AG09309 (cell line): ENCODE measurements around the gene SEMA4F.

Experiments used
- DNase-seq: peaks from one replicate; pipeline ENCODE4 v3.0.0-alpha.2; 2010; ENCODE audit warnings: low read depth
- H3K4me3 ChIP-seq: 2 replicates; pipeline ENCODE4 v1.5.1; 2011; ENCODE audit warnings: mild to moderate bottlenecking, low read depth, low read length, moderate library complexity; ENCODE audit not compliant: control insufficient read depth
- TF ChIP-seq, protein P1 (sequence below): IDR thresholded peaks from 2 replicates; pipeline ENCODE4 v1.5.1; 2011; ENCODE audit warnings: mild to moderate bottlenecking, low read depth, low read length, inconsistent platforms; ENCODE audit not compliant: insufficient read depth, control insufficient read depth; ENCODE audit errors: missing control alignments

SEMA4F gene

DNA sequence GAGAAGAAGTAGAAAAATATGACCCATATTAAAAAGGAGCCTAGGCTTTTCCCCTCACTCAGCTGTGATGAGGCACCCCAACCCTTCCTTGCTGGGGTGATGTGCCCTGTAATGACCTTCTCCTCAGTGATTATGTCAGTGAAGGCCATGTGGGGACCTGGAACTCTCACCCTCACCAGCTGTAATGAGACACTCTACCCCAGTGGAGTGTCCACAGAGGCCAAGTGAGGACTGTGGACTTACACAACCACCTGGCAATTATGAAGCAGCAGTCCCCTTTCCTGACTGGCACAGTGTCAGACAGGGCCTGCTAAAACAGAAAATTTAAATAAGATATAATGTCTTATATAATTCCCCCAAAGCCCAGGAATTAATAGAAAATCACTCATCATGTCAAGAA is 54.2 kb downstream of the SEMA4F start:
- DNase-seq: no peak
- H3K4me3 ChIP-seq: no peak overlapping the region
- TF ChIP-seq, protein P1, sequence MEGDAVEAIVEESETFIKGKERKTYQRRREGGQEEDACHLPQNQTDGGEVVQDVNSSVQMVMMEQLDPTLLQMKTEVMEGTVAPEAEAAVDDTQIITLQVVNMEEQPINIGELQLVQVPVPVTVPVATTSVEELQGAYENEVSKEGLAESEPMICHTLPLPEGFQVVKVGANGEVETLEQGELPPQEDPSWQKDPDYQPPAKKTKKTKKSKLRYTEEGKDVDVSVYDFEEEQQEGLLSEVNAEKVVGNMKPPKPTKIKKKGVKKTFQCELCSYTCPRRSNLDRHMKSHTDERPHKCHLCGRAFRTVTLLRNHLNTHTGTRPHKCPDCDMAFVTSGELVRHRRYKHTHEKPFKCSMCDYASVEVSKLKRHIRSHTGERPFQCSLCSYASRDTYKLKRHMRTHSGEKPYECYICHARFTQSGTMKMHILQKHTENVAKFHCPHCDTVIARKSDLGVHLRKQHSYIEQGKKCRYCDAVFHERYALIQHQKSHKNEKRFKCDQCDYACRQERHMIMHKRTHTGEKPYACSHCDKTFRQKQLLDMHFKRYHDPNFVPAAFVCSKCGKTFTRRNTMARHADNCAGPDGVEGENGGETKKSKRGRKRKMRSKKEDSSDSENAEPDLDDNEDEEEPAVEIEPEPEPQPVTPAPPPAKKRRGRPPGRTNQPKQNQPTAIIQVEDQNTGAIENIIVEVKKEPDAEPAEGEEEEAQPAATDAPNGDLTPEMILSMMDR: no peak

DNA sequence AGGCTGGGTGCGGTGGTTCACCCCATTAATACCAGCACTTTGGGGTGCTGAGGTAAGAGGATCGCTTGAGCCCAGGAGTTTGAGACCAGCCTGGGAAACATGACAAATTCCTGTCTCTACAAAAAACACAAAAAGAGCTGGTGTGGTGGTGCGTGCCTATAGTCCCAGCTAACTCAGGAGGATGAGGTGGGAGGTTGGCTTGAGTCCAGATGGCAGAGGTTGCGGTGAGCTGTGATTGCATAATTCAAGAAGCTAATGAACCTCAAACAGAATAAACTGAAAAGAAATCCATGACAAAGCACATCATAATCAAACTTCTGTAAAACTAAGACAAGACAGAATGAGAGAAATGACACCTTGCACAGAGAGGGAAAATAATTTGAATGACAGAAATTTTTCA is 54.8 kb downstream of the SEMA4F start:
- TF ChIP-seq, protein P1: no peak
- no peak overlapping the region for H3K4me3 ChIP-seq
- DNase-seq: no peak

DNA sequence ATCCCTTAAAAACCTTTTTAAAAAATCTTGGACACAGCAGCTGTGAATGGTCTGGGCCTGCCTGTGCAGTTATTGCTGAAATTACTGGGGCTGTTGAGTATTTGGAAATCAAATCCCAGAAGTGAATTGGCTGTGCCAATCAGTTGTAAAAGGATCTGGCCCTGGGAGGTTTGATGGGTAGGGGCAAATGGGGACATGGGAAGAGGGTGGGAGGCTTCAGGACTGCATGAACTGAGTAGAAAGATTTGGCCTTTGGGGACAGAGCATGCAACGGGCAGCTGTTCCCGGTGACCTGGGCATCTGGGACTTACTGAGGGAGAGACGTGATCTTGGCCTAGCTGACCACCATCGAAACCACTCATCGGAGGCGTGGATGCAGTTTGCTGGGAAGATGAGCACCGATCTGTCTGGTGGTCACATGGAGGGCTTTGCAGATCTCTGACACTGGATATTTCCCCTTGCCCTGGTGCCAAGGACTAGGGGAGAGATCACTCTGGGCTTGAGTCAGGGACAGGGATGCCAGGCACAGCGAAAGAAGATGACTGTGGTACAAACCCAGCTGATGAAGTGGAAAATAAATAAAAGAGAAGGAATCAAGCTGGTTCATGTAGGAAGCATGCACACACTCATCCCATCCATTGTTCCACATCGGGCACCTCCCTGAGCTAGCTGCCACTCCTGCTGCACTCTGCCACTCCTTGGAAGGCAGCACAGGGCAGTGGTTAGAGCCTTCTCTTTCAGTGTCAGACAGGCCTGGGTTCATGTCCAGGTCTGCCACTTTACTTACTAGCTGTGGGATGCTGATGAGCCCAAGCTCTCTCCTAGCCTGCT is 58.4 kb downstream of the SEMA4F start:
- no peak for DNase-seq
- no peak overlapping the region for H3K4me3 ChIP-seq
- TF ChIP-seq, protein P1: no peak

DNA sequence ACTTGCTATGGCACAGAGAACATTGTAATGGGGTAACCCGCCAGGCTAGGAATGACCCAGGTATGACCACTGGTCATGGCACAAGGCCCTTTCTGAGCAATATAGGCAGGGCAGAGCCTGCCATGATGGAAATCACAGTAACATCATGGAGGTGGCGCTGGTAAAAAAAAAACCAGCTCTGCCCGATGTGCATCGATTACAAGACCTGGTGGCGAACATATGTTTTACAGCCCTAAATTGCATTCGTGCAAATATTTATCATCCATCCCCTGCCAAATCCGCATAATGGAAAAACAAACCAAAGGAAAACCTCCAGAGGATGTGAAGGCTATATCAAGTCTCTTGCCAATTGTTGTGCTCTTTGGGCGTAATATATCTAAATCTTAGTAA is 60.6 kb downstream of the SEMA4F start:
- H3K4me3 ChIP-seq: no peak overlapping the region
- no peak for DNase-seq
- TF ChIP-seq, protein P1: no peak

DNA sequence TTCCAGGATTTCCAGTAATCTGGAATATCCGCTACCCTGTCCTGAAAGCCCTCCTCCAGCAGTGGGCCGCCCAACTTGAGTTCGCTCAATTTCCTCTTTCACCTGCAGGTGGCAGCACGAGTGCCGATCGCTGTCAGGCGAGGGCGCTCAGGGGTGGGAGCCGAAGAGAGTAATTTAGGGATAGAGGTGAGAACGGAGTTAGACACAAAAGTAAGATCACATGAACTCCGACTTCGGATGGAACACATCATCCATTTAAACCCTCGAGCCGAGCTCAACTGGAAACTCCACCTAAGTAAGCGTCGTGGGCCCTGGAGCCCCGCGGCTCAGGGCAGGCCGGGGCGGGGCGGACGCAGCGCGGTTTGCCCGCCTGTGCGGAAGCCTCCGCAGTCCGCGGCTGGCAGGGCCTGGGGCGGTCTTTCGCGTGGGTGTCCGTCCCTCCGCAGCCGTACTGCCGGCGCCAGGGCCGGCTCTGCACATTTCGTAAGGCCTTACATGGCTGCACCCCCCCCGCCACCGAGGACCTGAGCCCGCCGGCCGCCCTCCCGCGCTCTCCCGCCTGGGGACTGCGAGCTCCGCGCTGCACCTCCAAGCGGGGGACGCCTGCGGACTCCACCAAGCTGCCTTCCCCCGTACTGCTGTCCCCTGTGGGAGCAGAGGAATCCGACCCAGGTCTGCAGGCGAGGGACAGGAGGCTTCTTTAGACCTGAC is 61.2 kb downstream of the SEMA4F start:
- H3K4me3 ChIP-seq: peak overlapping the region; percentile 47
- peak; percentile 32 for DNase-seq
- TF ChIP-seq, protein P1: peak; percentile 90

DNA sequence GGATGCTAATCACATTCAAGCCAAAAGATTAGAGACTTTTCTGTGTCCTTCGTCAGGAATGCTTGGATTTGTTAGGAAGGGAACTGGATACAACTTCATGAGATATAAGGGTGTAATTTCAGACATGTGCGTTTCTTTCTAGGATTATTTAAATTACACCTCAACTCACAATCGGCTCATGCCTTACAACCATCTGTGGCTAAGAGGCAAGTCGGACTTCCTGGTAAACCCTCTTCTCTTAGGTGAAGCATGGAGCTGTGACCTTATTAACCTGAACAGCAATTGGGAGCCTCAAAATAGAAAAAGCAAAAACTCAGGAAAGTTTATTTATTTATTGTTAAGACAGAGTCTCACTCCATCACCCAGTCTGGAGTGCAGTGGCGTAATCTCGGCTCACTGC is 61.8 kb downstream of the SEMA4F start:
- no peak for DNase-seq
- TF ChIP-seq, protein P1: no peak
- peak overlapping the region; percentile 47 for H3K4me3 ChIP-seq

DNA sequence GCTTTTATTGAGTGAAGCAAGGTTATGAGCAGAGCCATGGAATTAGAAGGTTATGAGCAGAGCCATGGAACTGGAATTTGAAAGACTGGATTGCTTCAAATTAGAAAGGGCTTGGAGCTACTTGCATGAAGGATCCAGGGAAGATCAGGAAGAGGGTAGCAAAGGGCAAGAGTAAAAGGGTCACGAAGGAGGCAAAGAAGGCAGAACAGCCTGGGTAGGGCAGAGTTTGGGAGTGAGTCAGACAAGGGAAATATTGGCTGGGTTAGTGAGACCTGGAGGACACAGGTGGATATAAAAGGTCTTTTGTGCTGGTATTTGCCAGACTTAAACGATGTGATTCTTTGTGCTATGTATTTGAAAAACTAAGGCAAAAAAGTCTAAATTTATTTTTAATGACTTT is 65.0 kb downstream of the SEMA4F start:
- no peak for DNase-seq
- TF ChIP-seq, protein P1: no peak

More for the DNA sequence above, 65.0 kb downstream of the SEMA4F start:
- no peak overlapping the region for H3K4me3 ChIP-seq
